IPS-18c (cell line): Measurements from ENCODE around the gene YKT6.
"Not testable (repeated sequence)": the region's sequence is repeated elsewhere in the genome, so short reads cannot be mapped to it uniquely, and the experiment has no call there.

Experiments used
- H3K4me3 ChIP-seq: 2 replicates; pipeline ENCODE4 v1.7.0; 2013; ENCODE audit warnings: low read depth, mild to moderate bottlenecking, low read length, moderate library complexity; ENCODE audit not compliant: insufficient read depth
- H3K9me3 ChIP-seq: one replicate; pipeline ENCODE4 v1.6.1; 2013; ENCODE audit warnings: mild to moderate bottlenecking, low read length, moderate library complexity; ENCODE audit not compliant: control insufficient read depth, insufficient read depth

The YKT6 gene

GRCh38 chr7:44162785-44163395, 37.9 kb upstream of the YKT6 start:
- H3K9me3 ChIP-seq: no peaks in the 10 kb centered on the region
- H3K4me3 ChIP-seq: no peak overlapping the region

- Histone ChIP-seq H3K4me3 (no peak overlapping the region), H3K9me3 (no peaks in the 10 kb centered on the region)
Observed at GRCh38 chr7:44163591-44163990, 37.2 kb upstream of the YKT6 start.

GRCh38 chr7:44167920-44168319, 32.9 kb upstream of the YKT6 start:
- H3K9me3 ChIP-seq: no peaks in the 10 kb centered on the region
- no peak overlapping the region for H3K4me3 ChIP-seq

- H3K4me3 ChIP-seq, H3K9me3 ChIP-seq: not testable (repeated sequence)
Observed at GRCh38 chr7:44171901-44172300, 28.9 kb upstream of the YKT6 start.

GRCh38 chr7:44172352-44172751, 28.4 kb upstream of the YKT6 start:
- H3K9me3 ChIP-seq: no peaks in the 10 kb centered on the region
- no peak overlapping the region for H3K4me3 ChIP-seq

GRCh38 chr7:44172803-44173424, 27.9 kb upstream of the YKT6 start:
- Histone ChIP-seq H3K9me3 (no peaks in the 10 kb centered on the region), H3K4me3 (no peak overlapping the region)

- no peak overlapping the region for H3K4me3 ChIP-seq
- no peaks in the 10 kb centered on the region for H3K9me3 ChIP-seq
Observed at GRCh38 chr7:44173911-44174693, 26.7 kb upstream of the YKT6 start.

- H3K4me3 ChIP-seq, H3K9me3 ChIP-seq: not testable (repeated sequence)
Observed at GRCh38 chr7:44174694-44174948, 26.2 kb upstream of the YKT6 start.

- no peaks in the 10 kb centered on the region for H3K9me3 ChIP-seq
- H3K4me3 ChIP-seq: no peak overlapping the region
Observed at GRCh38 chr7:44175730-44176129, 25.0 kb upstream of the YKT6 start.

- Histone ChIP-seq H3K4me3 (no peak overlapping the region), H3K9me3 (no peaks in the 10 kb centered on the region)
Observed at GRCh38 chr7:44176486-44176885, 24.3 kb upstream of the YKT6 start.

GRCh38 chr7:44177570-44178131, 23.1 kb upstream of the YKT6 start:
- Histone ChIP-seq H3K9me3 (no peaks in the 10 kb centered on the region), H3K4me3 (no peak overlapping the region)

- no peak overlapping the region for H3K4me3 ChIP-seq
- H3K9me3 ChIP-seq: no peaks in the 10 kb centered on the region
Observed at GRCh38 chr7:44180631-44181030, 20.1 kb upstream of the YKT6 start.

GRCh38 chr7:44182827-44183226, 18.0 kb upstream of the YKT6 start:
- Histone ChIP-seq H3K4me3 (no peak overlapping the region), H3K9me3 (no peaks in the 10 kb centered on the region)

GRCh38 chr7:44183386-44183785, 17.4 kb upstream of the YKT6 start:
- Histone ChIP-seq H3K4me3 (no peak overlapping the region), H3K9me3 (no peaks in the 10 kb centered on the region)

GRCh38 chr7:44184206-44184872, 16.4 kb upstream of the YKT6 start:
- Histone ChIP-seq H3K9me3 (no peaks in the 10 kb centered on the region), H3K4me3 (no peak overlapping the region)

GRCh38 chr7:44184873-44185446, 15.8 kb upstream of the YKT6 start:
- no peak overlapping the region for H3K4me3 ChIP-seq
- H3K9me3 ChIP-seq: no peaks in the 10 kb centered on the region

GRCh38 chr7:44185729-44186128, 15.0 kb upstream of the YKT6 start:
- Histone ChIP-seq H3K4me3 (no peak overlapping the region), H3K9me3 (no peaks in the 10 kb centered on the region)
